Right lobe of liver (tissue), 4 donors: ENCODE data around the gene CDK1.

Source experiments
- POLR2A ChIP-seq: fragments of 450-650 bp; IDR thresholded peaks from one replicate; pipeline ENCODE4 v1.6.1; 2017; ENCODE audit warnings: antibody characterized with exemption, mild to moderate bottlenecking
- TF ChIP-seq, protein P1 (sequence below), 4 donors: fragments of 200-600 bp in 3 of 4; fragments of 450-650 bp in 1 of 4; IDR thresholded peaks; one replicate each; pipeline versions ENCODE4 v1.5.1 to v1.8.0; 2016 to 2022; ENCODE audit warnings: antibody characterized with exemption in 4 of 4, mild to moderate bottlenecking in 2 of 4
- donor health status: DM: no; HTN: no; CAD: no.
- donor health status: DM: no; HTN: no; CAD: no.
- donor health status: DM: no; HTN: yes; CAD: no.

DNA sequence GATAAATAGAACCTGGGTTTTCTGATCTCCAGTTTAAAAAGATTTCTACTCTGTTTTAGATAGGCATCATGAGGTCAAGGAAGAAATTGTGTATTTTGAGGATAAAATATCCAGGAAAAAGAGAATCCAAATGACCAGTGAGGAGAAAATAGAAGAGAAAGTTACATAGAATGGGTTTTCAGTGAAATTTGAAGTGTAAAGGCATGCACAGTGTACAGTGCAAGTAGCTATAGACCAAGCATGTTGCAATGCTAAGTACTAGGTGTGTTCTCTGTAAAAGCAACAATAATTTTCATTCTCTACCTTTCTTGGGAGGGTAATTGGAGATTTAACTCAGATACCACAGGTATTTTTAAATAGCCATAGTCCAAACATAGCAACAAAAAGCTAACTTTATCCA, 22.6 kb downstream of the CDK1 start:
- no peak for TF ChIP-seq POLR2A
- TF ChIP-seq, protein P1, sequence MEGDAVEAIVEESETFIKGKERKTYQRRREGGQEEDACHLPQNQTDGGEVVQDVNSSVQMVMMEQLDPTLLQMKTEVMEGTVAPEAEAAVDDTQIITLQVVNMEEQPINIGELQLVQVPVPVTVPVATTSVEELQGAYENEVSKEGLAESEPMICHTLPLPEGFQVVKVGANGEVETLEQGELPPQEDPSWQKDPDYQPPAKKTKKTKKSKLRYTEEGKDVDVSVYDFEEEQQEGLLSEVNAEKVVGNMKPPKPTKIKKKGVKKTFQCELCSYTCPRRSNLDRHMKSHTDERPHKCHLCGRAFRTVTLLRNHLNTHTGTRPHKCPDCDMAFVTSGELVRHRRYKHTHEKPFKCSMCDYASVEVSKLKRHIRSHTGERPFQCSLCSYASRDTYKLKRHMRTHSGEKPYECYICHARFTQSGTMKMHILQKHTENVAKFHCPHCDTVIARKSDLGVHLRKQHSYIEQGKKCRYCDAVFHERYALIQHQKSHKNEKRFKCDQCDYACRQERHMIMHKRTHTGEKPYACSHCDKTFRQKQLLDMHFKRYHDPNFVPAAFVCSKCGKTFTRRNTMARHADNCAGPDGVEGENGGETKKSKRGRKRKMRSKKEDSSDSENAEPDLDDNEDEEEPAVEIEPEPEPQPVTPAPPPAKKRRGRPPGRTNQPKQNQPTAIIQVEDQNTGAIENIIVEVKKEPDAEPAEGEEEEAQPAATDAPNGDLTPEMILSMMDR (IDR thresholded peaks at IDR 0.05): no peak
